Posterior cingulate gyrus (tissue), 11 donors: ENCODE measurements around the gene OR2L8.
"Not testable (repeated sequence)": the region's sequence is repeated elsewhere in the genome, so short reads cannot be mapped to it uniquely, and the experiment has no call there.

ENCODE experiments used
- DNase-seq, 10 donors: peaks; one replicate each; pipeline versions ENCODE4 v3.0.0 to v3.0.0-alpha.2; 2020 to 2021; ENCODE audit warnings: mixed read lengths in 3 of 10
- intact Hi-C: fragments of 100-400 bp; cut with DNase I; formaldehyde crosslinking; loops from one replicate; pipeline ENCODE4 v1.15.1; 2023

Gene OR2L8

GRCh38 chr1:247948558-247948957 is at the start of gene OR2L8:
Gene OR2L8, plus strand, starts transcription at chr1:247948858. Its CDS starts 0 bp downstream, at chr1:247948858.
- intact Hi-C loops: no loop called here

GRCh38 chr1:247904122-247904521 is 44.5 kb upstream of the OR2L8 start:
- no peak for DNase-seq
- intact Hi-C loops: no loop called here

More at GRCh38 chr1:247948558-247948957, at the start of gene OR2L8:
- DNase-seq: no peak

- DNase-seq: no peak
- intact Hi-C loops: no loop called here
Observed at GRCh38 chr1:247905181-247905580, 43.5 kb upstream of the OR2L8 start.

GRCh38 chr1:247905910-247906503 is 42.7 kb upstream of the OR2L8 start:
- intact Hi-C loops: no loop called here
- no peak for DNase-seq

GRCh38 chr1:247906504-247907047 is 42.1 kb upstream of the OR2L8 start:
- intact Hi-C loops: no loop called here
- no peak for DNase-seq

GRCh38 chr1:247908766-247909165 is 39.9 kb upstream of the OR2L8 start:
- intact Hi-C loops: no loop called here

GRCh38 chr1:247913786-247914185 is 34.9 kb upstream of the OR2L8 start:
- DNase-seq: no peak
- intact Hi-C loops: no loop called here

More at GRCh38 chr1:247908766-247909165, 39.9 kb upstream of the OR2L8 start:
- DNase-seq: no peak

- no peak for DNase-seq
- intact Hi-C loops: no loop called here
Observed at GRCh38 chr1:247914941-247915662, 33.6 kb upstream of the OR2L8 start.

- intact Hi-C loops: no loop called here
- no peak for DNase-seq
Observed at GRCh38 chr1:247919952-247920351, 28.7 kb upstream of the OR2L8 start, which contains the start of gene OR2T8. Gene OR2T8, plus strand, starts transcription at chr1:247920252. Its CDS starts 766 bp downstream, at chr1:247921018.

GRCh38 chr1:247923941-247924340 is 24.7 kb upstream of the OR2L8 start:
- intact Hi-C loops: no loop called here
- peak in 1 of 10 donors; percentile 43 for DNase-seq

- DNase-seq: no peak
- intact Hi-C loops: no loop called here
Observed at GRCh38 chr1:247924868-247925267, 23.8 kb upstream of the OR2L8 start, which contains the start of gene OR2AJ1. Gene OR2AJ1, plus strand, starts transcription at chr1:247924889. Its CDS starts 8,880 bp downstream, at chr1:247933769.

GRCh38 chr1:247933989-247934388 is 14.7 kb upstream of the OR2L8 start:
- DNase-seq: no peak
- intact Hi-C loops: no loop called here

- peak in 1 of 10 donors; percentile 71 for DNase-seq
- intact Hi-C loops: no loop called here
Observed at GRCh38 chr1:247935781-247936180, 12.9 kb upstream of the OR2L8 start.

- intact Hi-C loops: no loop called here
- no peak for DNase-seq
Observed at GRCh38 chr1:247936415-247936814, 12.2 kb upstream of the OR2L8 start.

GRCh38 chr1:247936965-247937734 is 11.5 kb upstream of the OR2L8 start:
- intact Hi-C loops: not testable (repeated sequence)
- DNase-seq: peak; percentile 71 to 96 (median 81)

- DNase-seq: no peak
- intact Hi-C loops: no loop called here
Observed at GRCh38 chr1:247942624-247943023, 6.0 kb upstream of the OR2L8 start.

GRCh38 chr1:247953408-247953807 is 4.8 kb downstream of the OR2L8 start:
- intact Hi-C loops: no loop called here
- DNase-seq: no peak

- intact Hi-C loops: no loop called here
- DNase-seq: no peak
Observed at GRCh38 chr1:247961791-247962190, 13.1 kb downstream of the OR2L8 start.

- DNase-seq: peak in 1 of 10 donors; percentile 49
- intact Hi-C loops: no loop called here
Observed at GRCh38 chr1:247962911-247963588, 14.4 kb downstream of the OR2L8 start.

- intact Hi-C loops: no loop called here
- no peak for DNase-seq
Observed at GRCh38 chr1:247964933-247965332, 16.3 kb downstream of the OR2L8 start, which contains the start of gene OR2AK2. Gene OR2AK2, plus strand, starts transcription at chr1:247965233. Its CDS starts 144 bp downstream, at chr1:247965377.
